GM19372 (cell line): ENCODE measurements around the gene PTPRN2.
"Not testable (repeated sequence)": the region's sequence is repeated elsewhere in the genome, so short reads cannot be mapped to it uniquely, and the experiment has no call there.

Experiments used
- ATAC-seq: cut with Tn5 transposase; IDR thresholded peaks from one replicate; pipeline ENCODE4 v1.9.1; 2021; ENCODE audit warnings: mild to moderate bottlenecking, low read depth, moderate library complexity; ENCODE audit not compliant: unreplicated experiment

Gene PTPRN2

GRCh38 chr7:158183431-158183830, 404.2 kb downstream of the PTPRN2 start:
- ATAC-seq: no peak

- ATAC-seq: no peak
Observed at GRCh38 chr7:158176561-158177173, 411.0 kb downstream of the PTPRN2 start.

GRCh38 chr7:158175779-158176178, 411.8 kb downstream of the PTPRN2 start:
- no peak for ATAC-seq

GRCh38 chr7:158174947-158175346, 412.7 kb downstream of the PTPRN2 start:
- ATAC-seq: no peak

- ATAC-seq: no peak
Observed at GRCh38 chr7:158167373-158167772, 420.2 kb downstream of the PTPRN2 start.

GRCh38 chr7:158166386-158167340, 421.0 kb downstream of the PTPRN2 start:
- ATAC-seq: no peak

- no peak for ATAC-seq
Observed at GRCh38 chr7:158165711-158166110, 421.9 kb downstream of the PTPRN2 start.

- ATAC-seq: no peak
Observed at GRCh38 chr7:158164101-158165095, 423.2 kb downstream of the PTPRN2 start.

- no peak for ATAC-seq
Observed at GRCh38 chr7:158161194-158161593, 426.4 kb downstream of the PTPRN2 start.

- ATAC-seq: no peak
Observed at GRCh38 chr7:158160199-158160598, 427.4 kb downstream of the PTPRN2 start.

- ATAC-seq: no peak
Observed at GRCh38 chr7:158157460-158157859, 430.2 kb downstream of the PTPRN2 start.

- ATAC-seq: not testable (repeated sequence)
Observed at GRCh38 chr7:158151273-158151672, 436.4 kb downstream of the PTPRN2 start.

GRCh38 chr7:158150234-158150633, 437.4 kb downstream of the PTPRN2 start:
- no peak for ATAC-seq

- not testable (repeated sequence) for ATAC-seq
Observed at GRCh38 chr7:158147431-158147830, 440.2 kb downstream of the PTPRN2 start.

GRCh38 chr7:158145370-158145769, 442.3 kb downstream of the PTPRN2 start:
- no peak for ATAC-seq

- no peak for ATAC-seq
Observed at GRCh38 chr7:158143196-158144120, 444.2 kb downstream of the PTPRN2 start.

- no peak for ATAC-seq
Observed at GRCh38 chr7:158142657-158143056, 445.0 kb downstream of the PTPRN2 start.

- no peak for ATAC-seq
Observed at GRCh38 chr7:158141806-158142518, 445.7 kb downstream of the PTPRN2 start.

- no peak for ATAC-seq
Observed at GRCh38 chr7:158141221-158141582, 446.4 kb downstream of the PTPRN2 start.
